Activated CD4-positive, alpha-beta T cell treated with anti-CD3 and anti-CD28 coated beads for 48 hours (primary cell): ENCODE results near the gene CHIA.
"Not testable (repeated sequence)": the region's sequence is repeated elsewhere in the genome, so short reads cannot be mapped to it uniquely, and the experiment has no call there.

Experiments
- DNase-seq: peaks from one replicate; pipeline ENCODE4 v3.0.0-alpha.2; 2020

Gene CHIA

DNA sequence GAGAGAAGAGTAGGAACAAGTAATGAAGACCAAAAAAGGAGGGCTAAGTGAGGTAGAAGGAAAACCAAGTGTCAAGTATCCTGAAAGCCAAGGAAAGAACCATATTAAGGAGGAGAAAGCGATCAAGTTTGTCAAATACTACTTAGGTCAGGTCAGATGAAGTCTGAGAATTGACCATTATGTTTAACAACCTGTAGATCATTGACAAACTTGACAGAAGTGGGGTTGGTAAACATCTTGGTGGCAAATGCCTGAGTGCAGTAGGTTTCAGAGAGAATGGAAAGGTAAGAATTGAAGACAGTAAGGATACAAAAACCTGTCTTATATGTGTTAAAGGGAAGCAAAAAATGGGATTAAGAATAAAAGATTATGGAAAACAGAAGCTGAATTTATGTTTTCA is 3.7 kb upstream of the CHIA start:
- no peak for DNase-seq

DNA sequence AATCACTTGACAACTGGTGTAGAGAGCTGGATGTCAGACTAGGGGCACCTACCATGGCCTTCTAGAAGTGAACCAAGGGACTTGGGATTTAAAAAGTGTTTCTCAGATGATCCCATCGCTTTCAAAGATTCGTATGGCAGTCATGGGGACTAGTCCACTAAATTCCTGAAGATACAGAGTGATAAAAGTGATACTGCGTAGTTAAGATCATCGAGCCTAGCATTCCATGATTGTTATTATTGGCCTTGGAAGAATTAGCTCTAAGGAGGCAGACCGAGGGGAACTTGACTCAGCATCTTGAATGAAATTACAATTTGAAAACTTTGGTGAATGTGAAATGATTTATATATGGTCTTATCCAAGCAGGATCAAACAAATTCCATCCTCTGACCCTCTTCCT is 1.3 kb upstream of the CHIA start:
- DNase-seq = no peak

DNA sequence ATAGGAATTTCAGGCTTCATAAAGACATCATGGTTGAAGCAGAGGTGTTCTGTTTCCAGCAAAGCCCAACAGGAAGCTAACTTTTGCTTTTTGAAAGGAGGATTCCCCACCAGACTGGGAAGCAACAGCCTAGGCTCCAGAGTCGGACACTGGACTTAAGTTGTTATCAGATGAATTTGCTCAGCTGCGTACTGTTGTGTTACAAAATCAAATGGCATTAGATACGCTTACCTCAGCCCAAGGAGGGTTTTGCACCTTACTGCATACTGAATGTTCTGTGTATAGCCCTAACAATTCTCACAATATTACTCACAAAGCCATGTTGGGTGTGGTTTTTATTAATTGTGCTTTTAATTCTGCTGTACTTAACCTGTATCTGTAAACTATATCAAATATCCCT is 547 bp upstream of the CHIA start:
- DNase-seq = no peak

DNA sequence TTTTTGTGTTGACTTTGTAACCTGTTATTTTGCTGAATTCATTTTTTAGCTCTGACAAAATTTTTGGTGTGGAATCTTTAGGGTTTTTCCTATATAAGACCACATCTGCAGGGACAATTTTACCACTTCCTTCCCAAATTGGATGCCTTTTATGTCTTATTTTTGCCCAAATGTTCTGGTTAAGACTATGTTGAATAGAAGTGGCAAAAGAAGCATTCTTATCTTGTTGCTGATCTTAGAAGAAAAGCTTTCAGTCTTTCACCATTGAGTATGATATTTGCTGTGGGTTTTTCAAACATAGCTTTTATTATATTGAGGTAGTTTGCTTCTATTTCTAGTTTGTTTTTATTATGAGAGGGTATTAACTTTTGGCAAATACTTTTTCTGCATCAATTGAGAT is 3.7 kb downstream of the CHIA start:
- no peak for DNase-seq

DNA sequence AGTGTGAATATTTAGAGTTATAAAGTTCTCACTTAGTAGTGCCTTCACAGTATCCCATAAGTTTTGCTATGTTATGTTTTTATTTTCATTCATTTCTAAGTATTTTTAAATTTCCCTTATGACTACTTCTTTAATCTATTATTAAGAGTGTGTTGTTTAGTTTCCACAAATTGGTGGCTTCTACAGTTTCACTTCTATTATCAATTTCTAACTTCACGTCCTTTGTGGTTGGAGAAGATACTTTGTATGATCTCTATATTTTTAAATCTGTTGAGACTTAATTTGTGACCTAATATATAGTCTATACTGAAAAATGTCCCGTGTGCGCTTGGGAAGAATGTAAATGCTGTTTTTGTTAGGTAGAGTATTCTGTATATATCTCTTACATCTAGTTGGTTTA is 11.7 kb downstream of the CHIA start:
- no peak for DNase-seq

DNA sequence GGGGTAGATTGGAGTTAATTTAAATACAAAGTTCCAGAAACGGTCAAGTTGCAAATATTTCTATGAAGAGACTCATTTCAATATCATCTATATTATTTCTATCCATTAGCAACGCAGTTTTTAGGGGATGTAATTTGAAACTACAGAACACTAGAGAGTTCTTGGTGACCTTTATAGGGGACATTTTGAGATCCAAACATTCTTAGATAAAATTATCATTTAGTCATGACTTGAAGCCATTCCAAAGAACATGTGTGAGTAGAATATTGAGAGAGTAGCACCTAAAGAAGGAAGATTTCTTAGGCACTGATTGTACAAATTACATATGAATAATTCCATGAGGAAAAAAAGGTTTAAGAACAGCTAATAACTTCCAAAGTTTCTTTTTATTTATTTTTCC is 19.0 kb downstream of the CHIA start:
- no peak for DNase-seq

DNA sequence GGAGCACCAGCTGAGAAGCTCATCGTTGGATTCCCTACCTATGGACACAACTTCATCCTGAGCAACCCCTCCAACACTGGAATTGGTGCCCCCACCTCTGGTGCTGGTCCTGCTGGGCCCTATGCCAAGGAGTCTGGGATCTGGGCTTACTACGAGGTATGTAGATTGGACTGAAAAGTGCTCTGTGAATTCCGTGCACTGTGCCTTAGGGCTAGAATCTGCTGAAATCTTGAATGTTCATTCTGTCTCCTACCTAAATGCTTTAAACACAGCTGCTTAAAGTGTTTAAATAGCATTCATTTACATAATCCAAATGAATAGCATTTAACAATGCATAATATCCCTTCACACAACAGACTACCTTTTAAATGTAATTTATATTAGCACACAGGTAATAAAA is 27.9 kb downstream of the CHIA start:
- no peak for DNase-seq

DNA sequence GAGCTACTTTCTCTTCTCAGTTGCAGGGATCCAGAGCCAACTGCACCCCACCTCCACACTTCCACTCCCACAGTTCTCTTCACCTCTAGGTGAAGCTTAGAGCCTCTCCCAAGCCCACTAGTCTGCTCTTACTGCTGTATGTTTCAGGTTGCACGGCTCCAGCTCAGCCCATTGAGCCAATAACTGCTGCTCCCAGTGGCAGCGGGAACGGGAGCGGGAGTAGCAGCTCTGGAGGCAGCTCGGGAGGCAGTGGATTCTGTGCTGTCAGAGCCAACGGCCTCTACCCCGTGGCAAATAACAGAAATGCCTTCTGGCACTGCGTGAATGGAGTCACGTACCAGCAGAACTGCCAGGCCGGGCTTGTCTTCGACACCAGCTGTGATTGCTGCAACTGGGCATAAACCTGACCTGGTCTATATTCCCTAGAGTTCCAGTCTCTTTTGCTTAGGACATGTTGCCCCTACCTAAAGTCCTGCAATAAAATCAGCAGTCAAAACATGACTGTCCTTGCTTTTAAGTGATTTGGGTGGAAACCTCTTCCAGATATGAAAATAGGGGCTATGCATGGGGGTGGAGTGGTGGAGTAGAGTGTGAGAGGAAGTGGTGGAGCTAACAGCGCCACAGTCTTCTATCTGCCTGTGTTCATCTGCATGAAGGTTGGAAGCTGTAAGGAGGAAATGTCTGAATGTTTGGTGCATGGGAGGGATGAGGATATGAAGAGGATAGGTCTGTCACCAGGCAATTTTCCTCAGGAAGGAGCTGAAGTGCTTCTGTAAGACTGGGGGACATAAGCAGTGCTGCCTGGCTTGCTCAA is 29.6 kb downstream of the CHIA start:
- DNase-seq = no peak

DNA sequence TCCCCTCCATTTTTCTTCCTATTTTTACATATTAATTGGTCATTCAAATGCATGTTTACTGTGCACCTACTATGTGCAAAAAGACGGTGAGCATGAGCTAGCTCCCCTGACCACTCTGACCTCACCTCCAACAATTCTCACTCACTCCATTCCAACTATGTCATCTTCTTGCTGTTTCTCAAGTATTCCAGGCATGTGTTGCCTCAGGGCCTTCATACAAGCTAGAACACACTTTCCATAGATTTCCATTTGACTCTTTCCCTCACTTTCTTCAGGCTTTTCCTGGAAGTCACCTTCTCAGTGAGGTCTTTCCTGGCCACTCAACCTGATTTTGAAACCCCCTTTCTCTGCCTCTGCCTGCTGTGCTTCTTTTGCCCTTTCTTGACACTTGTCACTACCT is 32.6 kb downstream of the CHIA start:
- DNase-seq = no peak

DNA sequence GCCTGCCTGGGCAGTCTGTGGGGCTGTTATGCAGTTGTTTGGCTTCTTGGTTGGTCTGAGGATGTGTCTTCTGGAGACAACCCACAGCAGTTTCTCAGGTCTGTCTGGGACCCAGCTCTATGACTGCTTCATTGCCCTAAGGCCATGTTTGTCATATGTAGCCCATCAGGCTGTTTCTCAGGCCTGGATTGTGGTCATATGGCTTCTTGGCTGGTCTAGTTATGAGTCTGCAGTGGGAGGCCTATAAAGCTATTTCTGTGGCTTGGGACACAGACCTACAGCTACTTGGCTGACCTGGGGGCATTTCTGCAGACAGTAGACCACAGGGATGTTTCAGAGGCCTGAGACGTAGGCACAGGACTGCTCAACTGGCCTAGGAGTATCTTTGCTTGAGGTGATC is 41.5 kb downstream of the CHIA start:
- no peak for DNase-seq

DNA sequence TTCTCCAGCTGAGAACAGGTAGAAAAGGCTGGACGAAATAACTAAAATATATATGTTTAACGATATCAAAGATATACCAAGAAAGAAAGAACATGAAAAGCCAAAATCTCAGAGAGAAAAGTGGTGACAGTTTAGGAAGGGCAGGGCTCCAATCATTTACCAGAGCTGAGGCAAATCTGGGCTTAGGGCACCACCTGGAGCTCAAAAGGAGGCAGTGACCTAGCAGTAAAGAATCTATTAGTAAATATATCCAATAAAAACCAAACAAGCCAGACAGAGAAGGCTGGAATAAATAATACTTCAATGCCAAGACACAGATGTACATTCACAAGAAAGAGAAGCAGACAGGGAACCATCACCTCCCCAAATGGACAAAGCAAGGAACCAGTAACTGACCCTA is 43.5 kb downstream of the CHIA start:
- peak; percentile 55 for DNase-seq

DNA sequence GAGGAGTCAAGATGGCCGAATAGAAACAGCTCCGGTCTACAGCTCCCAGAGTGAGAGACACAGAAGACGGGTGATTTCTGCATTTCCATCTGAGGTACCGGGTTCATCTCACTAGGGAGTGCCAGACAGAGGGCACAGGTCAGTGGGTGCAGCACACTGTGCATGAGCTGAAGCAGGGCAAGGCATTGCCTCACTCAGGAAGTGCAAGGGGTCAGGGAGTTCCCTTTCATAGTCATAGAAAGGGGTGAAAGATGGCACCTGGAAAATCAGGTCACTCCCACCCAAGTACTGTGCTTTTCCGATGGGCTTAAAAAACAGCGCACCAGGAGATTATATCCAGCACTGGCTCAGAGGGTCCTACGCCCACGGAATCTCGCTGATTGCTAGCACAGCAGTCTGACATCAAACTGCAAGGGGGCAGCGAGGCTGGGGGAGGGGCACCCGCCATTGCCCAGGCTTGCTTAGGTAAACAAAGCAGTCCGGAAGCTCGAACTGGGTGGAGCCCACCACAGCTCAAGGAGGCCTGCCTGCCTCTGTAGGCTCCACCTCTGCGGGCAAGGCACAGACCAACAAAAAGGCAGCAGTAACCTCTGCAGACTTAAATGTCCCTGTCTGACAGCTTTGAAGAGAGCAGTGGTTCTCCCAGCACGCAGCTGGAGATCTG is 44.7 kb downstream of the CHIA start:
- not testable (repeated sequence) for DNase-seq

DNA sequence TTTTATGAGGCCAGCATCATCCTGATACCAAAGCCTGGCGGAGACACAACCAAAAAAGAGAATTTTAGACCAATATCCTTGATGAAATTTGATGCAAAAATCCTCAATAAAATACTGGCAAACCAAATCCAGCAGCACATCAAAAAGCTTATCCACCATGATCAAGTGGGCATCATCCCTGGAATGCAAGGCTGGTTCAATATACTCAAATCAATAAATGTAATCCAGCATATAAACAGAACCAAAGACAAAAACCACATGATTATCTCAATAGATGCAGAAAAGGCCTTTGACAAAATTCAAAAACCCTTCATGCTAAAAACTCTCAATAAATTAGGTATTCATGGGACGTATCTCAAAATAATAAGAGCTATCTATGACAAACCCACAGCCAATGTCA is 48.2 kb downstream of the CHIA start:
- not testable (repeated sequence) for DNase-seq

DNA sequence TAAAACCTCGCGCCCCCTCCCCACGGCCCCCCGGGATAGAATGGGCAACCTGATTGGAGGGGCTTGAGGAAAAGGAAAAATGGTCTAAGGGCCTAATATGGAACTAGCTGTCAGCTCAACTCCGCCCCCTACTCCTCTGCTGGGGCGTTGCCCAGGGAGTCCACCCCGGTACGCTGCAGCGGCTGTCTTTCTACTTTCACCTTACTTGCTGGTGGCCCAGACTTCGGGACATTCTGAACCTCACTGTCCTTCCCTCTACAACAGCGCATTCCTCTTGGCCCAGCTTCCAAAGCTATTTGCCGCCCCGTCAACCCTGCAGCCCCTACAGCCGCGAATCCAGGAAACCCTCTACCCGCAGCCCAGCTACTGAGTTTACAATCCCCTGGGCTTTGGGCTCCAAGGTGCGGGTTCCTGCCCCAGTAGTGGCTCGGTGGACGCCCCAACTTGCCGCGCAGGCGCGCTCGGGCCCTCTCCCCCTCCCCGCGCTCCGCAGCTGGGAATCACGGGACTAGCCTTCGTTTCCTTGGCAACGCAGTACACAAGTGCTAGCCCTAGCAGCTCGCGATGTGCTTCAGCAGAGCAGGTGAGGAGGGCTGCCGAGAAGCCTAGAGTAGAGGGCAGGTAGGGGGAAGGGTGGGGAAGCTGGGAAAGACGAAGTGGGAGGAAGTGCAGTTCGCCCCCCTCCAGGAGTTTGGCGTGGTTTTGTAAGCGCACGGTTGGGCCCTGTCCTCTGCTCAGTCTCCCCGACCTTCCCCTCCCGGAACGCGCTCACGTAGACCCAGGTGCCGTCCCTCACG is 55.6 kb downstream of the CHIA start:
- DNase-seq = peak; percentile 86

DNA sequence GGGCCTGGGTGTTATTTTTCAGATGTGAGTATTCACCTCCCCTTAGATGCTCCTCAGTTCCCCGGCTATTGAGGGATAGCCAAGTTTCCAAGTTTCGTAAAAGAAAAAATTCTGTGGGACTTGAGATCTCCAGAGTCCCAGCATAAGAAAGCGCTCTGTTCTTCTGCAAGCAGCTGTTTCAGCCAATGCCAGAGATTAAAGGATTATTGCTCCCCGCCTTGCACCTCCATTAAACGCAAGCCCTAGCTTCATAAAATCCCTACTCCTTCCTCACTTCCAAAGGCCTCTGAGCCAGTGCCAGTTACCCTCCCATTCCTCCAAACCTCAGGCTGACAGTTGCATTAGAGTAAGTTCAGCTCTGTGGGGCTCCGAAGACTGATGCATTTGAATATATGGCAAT is 56.4 kb downstream of the CHIA start:
- DNase-seq = no peak

DNA sequence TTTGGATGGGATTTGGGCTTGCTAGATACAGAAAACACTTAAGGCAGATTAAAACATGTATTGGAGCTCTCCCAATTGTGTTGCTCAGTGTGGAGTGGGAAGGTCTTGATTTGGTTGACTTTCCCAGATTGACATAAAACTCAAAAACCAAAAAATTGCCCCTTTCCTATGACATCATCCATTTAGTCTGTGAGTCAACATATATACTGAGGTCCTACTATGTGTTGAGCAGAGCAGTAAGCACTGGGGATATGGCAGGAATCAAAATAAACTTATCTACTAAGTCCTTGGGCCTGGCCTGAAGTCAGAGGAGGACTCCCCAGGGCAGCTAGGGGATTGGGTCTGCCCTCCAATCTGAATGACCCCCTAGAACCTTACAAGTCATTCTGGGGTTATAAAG is 61.0 kb downstream of the CHIA start:
- DNase-seq = no peak

DNA sequence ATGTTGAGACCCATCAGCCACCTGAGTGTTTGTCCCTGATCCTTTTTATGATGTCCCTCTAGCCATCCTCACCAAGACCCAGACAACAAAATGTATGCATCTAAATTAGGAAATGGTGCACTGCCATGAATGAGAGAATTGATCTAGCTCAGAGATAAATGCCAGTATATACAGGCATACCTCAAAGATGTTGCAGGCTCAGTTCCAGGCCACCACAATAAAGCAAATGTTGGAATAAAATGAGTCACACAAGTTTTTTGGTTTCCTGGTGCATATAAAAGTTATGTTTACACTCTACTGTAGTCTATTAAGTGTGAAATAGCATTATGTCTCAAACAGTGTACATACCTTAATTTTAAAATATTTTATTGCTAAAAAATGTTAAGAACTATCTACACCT is 63.9 kb downstream of the CHIA start:
- no peak for DNase-seq

DNA sequence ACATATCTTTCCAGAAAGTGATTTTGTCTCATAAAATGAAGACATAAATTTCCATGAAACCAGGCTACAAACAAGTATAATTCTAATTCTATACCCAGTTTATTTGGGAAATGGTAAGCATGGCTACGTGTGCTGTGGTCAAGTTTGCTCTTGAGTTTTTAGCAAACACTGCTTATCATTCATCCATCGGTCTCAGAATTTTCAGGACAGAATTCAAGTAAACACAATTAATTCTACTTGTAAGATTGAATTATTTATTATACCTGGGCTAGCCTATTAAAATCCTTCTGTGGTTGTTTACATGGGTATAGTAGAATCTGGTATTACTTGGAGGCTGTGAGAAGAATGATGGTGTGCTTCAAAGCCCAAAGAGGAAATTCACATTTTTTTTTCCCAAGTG is 68.3 kb downstream of the CHIA start:
- no peak for DNase-seq

DNA sequence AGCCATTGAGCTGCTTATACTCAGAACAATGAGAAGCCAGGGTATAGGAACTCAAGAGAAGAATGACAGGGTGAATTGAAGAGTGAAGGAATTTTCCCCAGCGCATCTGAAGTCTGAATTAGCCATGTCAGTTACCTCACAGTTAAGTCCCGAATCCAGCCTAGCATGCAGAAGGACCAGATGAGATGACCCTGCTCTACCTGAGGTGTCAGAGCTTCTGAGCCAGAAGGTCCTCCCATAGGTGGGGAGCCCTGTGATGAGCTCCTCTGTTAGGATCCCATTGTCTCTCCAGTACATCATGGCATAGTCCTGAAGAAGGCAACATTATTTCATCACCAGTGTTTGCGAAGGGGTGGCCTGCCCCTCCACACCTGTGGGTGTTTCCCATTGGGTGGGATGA is 68.7 kb downstream of the CHIA start:
- DNase-seq = no peak

DNA sequence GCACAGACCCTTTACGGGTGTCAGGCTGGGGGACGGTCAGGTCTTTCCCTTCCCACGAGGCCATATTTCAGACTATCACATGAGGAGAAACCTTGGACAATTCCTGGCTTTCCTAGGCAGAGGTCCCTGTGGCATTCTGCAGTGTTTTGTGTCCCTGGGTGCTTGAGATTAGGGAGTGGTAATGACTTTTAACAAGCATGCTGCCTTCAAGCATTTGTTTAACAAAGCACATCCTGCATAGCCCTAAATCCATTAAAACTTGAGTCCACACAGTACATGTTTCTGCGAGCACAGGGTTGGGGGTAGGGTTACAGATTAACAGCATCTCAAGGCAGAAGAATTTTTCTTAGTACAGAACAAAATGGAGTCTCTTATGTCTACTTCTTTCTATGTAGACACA is 69.6 kb downstream of the CHIA start:
- DNase-seq = not testable (repeated sequence)

DNA sequence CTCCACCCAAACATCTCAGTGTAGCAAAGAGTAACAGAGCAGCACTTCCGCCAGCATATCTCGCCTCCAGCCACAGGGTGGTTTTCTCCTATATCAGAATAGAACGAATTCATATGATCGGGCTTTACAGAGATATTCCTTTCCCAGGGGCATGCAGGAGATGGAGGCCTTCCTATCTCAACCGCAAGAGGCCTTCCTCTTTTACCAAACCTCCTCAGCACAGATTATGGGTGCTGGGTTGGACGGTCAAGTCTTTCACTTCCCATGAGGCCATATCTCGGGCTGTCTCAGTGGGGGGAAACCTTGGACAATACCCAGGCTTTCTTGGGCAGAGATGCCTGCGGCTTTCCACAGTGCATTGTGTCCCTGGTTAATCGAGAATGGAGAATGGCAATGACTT is 71.1 kb downstream of the CHIA start:
- DNase-seq = no peak

DNA sequence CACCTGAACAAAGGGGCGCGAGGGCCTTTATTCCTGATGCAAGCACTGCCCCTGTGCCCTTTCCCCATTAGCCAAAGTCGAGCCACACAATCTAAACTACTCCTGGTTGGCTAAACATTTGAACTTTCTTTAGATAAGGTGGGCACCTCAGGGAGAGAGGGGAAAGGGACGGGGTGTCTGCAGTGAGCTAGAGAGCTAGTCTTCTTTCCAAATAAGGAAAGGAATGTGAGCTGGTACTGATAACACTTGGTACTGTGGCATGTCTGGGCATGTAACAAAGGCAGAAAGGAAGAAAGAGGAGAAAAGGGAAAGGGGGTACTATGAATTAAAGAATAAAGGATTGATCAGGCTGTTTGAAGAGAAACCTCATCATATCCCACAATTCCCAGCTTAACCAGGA is 74.0 kb downstream of the CHIA start:
- no peak for DNase-seq

DNA sequence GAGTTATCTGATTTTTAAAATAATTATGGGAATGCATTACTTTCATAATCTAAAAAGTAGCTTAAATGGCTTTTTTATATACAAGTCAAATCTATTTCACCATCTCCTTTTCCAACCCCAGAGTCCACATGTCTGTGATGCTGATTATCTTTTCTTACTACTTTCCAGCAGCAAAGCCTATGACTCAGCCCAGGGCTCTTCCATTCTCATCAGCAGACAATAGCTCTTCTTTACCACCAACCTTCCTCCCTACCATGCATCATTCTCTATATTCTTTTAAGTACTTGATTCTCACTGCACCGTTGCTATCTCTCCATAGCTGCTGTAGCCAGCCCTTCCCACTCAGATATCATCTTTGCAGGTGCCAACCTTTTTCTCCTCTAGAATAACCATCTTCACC is 75.6 kb downstream of the CHIA start:
- no peak for DNase-seq

DNA sequence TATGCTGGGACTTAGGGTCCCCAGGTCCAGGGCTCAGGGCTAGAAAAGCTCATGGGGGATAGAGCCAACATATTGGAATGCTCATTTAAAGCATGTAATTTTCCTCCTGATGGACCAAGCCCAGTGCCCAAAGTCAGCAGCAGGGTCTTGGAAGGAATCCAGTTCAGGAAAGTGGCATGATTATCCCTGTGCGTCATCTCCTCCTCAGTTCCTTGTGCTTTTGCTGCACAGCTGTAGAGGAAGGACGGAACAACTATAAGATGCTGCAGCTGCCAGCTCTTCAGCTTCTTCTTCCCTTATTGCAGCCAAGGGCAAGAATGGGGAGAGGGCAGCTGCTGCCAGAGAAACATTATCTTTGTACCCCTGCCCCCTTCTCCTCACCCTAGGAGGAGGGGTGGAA is 78.5 kb downstream of the CHIA start:
- DNase-seq = no peak
